Kidney (tissue), 14 donors: Measurements from ENCODE around the gene RPS27A. TPM values are rescaled to one million over a fixed set of nuclear protein-coding genes. Genes with fewer than 3 reads are reported as not detected.
"Not testable (repeated sequence)": the region's sequence is repeated elsewhere in the genome, so short reads cannot be mapped to it uniquely, and the experiment has no call there.

ENCODE experiments used
- DNase-seq, 5 donors: peaks; one replicate each; pipeline ENCODE4 v3.0.0-alpha.2; 2013 to 2020
- FAIRE-seq: peaks from 2 replicates; lab custom pipeline; 2012; peaks lifted over from hg19 to GRCh38; lab: Jason Lieb, UNC
- H3K27ac ChIP-seq, 2 donors: one replicate each; pipeline ENCODE4 v1.7.0; 2013; ENCODE audit warnings: low read depth in 2 of 2, low read length in 2 of 2, inconsistent platforms in 1 of 2
- H3K27me3 ChIP-seq: one replicate; pipeline ENCODE4 v1.7.1; 2013; ENCODE audit warnings: low read length, inconsistent platforms; ENCODE audit not compliant: control insufficient read depth, insufficient read depth
- H3K36me3 ChIP-seq, 3 donors: one replicate each; pipeline versions ENCODE4 v1.7.0 to v1.7.1; 2013; ENCODE audit warnings: low read length in 3 of 3, control low read depth in 1 of 3, inconsistent platforms in 1 of 3; ENCODE audit not compliant: insufficient read depth in 3 of 3, control insufficient read depth in 2 of 3
- H3K4me1 ChIP-seq, 3 donors: one replicate each; pipeline versions ENCODE4 v1.7.0 to v1.7.1; 2013; ENCODE audit warnings: low read length in 3 of 3, inconsistent platforms in 1 of 3, low read depth in 1 of 3; ENCODE audit not compliant: control insufficient read depth in 2 of 3, insufficient read depth in 2 of 3
- H3K4me3 ChIP-seq, 3 donors: one replicate each; pipeline versions ENCODE4 v1.7.0 to v1.8.1; 2013; ENCODE audit warnings: low read length in 3 of 3, control low read depth in 1 of 3, inconsistent platforms in 1 of 3
- H3K9ac ChIP-seq, 3 donors: one replicate each; pipeline versions ENCODE4 v1.7.0 to v1.7.1; 2013; ENCODE audit warnings: low read length in 3 of 3, control low read depth in 1 of 3, inconsistent platforms in 1 of 3
- H3K9me3 ChIP-seq, 3 donors: one replicate each; pipeline versions ENCODE4 v1.7.0 to v1.7.1; 2013; ENCODE audit warnings: low read length in 3 of 3, control low read depth in 1 of 3, inconsistent platforms in 1 of 3; ENCODE audit not compliant: control insufficient read depth in 2 of 3, insufficient read depth in 1 of 3
- CTCF ChIP-seq: IDR thresholded peaks from 3 replicates; pipeline ENCODE4 v1.5.1; 2012; ENCODE audit warnings: mild to moderate bottlenecking, moderate library complexity, borderline replicate concordance; ENCODE audit not compliant: insufficient read depth; ENCODE audit errors: extremely low read depth
- intact Hi-C: fragments of 100-400 bp; cut with DNase I; formaldehyde crosslinking; loops from one replicate; pipeline ENCODE4 v1.11.1; 2022
- polyA plus RNA-seq: library from polyadenylated mRNA; stranded (reverse); fragments of 350-450 nt; fragmentation: Illumina TruSeq; extraction: RNeasy Lipid Tissue Mini Kit (QIAGEN cat#74804); gene quantifications from one replicate; pipeline ENCODE4 v1.2.3, GENCODE V29; 2014; ENCODE audit warnings: low read depth, low replicate concordance; ENCODE audit not compliant: insufficient read depth
- total RNA-seq: library from RNA; stranded (reverse); fragmentation: NEBNext Ultra II Directional; extraction: Animal tissue kit (Norgen Biotek cat#: 25700); gene quantifications from one replicate; pipeline ENCODE4 v1.2.1, GENCODE V29; 2021
- donor health status: control.
- donor health status: control.
- donor health status: control.
- donor health status: control.
- donor health status: control.
- donor health status: DM: yes; HTN: yes; CAD: no.
- donor health status: Normal renal cell carcinoma (clear cell type).

RPS27A gene
- total and polyA plus RNA-seq, 2 donors from 2014 or later: 896 to 1,835 TPM

GRCh38 chr2:55279859-55280424, 47.5 kb downstream of the RPS27A start:
- H3K27ac ChIP-seq, FAIRE-seq, intact Hi-C loops: not testable (repeated sequence)

GRCh38 chr2:55280851-55281546, 48.5 kb downstream of the RPS27A start:
- DNase-seq, H3K27me3 ChIP-seq, FAIRE-seq, H3K9me3 ChIP-seq, H3K4me3 ChIP-seq, H3K27ac ChIP-seq, H3K36me3 ChIP-seq, intact Hi-C loops, H3K9ac ChIP-seq, H3K4me1 ChIP-seq: not testable (repeated sequence)

More at GRCh38 chr2:55279859-55280424, 47.5 kb downstream of the RPS27A start:
- not testable (repeated sequence) for DNase-seq, H3K27me3 ChIP-seq, H3K36me3 ChIP-seq, H3K9ac ChIP-seq, H3K9me3 ChIP-seq, H3K4me3 ChIP-seq, H3K4me1 ChIP-seq

GRCh38 chr2:55282110-55282917, 49.8 kb downstream of the RPS27A start:
- no peak for FAIRE-seq
- no peaks in the 10 kb centered on the region for H3K36me3 ChIP-seq
- intact Hi-C loops: no loop called here
- peak overlapping the region; percentile 84 to 87 for H3K27ac ChIP-seq
- no peaks in the 10 kb centered on the region for H3K27me3 ChIP-seq
- H3K4me1 ChIP-seq: peaks cover 0 to 5% (median 0%) of the 10 kb centered on the region in 3 donors
- H3K9ac ChIP-seq: peak overlapping the region; percentile 6 to 91 (median 88)
- H3K4me3 ChIP-seq: peak overlapping the region; percentile 38 to 89 (median 72)
- no peak for TF ChIP-seq CTCF
- H3K9me3 ChIP-seq: no peaks in the 10 kb centered on the region
- DNase-seq: peak; percentile 87 to 96 (median 91)

GRCh38 chr2:55283083-55283482, 50.6 kb downstream of the RPS27A start:
- Histone ChIP-seq H3K4me3 (no peak overlapping the region), H3K27ac (no peak overlapping the region), H3K9ac (no peak overlapping the region), H3K9me3 (no peaks in the 10 kb centered on the region), H3K36me3 (no peaks in the 10 kb centered on the region), H3K4me1 (peaks cover 0 to 5% (median 0%) of the 10 kb centered on the region in 3 donors), H3K27me3 (no peaks in the 10 kb centered on the region)
- no peak for DNase-seq
- intact Hi-C loops: no loop called here
- no peak for FAIRE-seq
- no peak for TF ChIP-seq CTCF

Other genes starting within 250 kb of the RPS27A start
- gene RTN4, start 182.2 kb upstream of the RPS27A start, total RNA-seq: 296 TPM
- 329 TPM for gene RTN4, start 182.2 kb upstream of the RPS27A start, polyA plus RNA-seq
- gene CLHC1, start 395 bp upstream of the RPS27A start, total RNA-seq: 14.0 TPM
- 8.3 TPM for gene CLHC1, start 395 bp upstream of the RPS27A start, polyA plus RNA-seq
- 27.3 TPM for gene MTIF2, start 36.5 kb downstream of the RPS27A start, total RNA-seq
- gene MTIF2, start 36.5 kb downstream of the RPS27A start, polyA plus RNA-seq: 26.0 TPM
- gene CCDC88A, start 187.2 kb downstream of the RPS27A start, total RNA-seq: 47.6 TPM
- gene CCDC88A, start 187.2 kb downstream of the RPS27A start, polyA plus RNA-seq: 8.2 TPM